K562 (cell line): ENCODE data around the gene BCL7C. TPM values are rescaled to one million over a fixed set of nuclear protein-coding genes. Genes with fewer than 3 reads are reported as not detected.
A peak's percentile ranks its signal among the peaks of the same experiment; 100 is the strongest.

Experiments used
- ATAC-seq: fragments of 200-7000 bp; cut with Tn5 transposase; 3 replicates; pipeline ENCODE4 v1.9.1; 2020; ENCODE audit warnings: moderate library complexity
- BruUV-seq: library from RNA; stranded (reverse); fragments of 400-500 nt; replicated peaks from 2 replicates; lab custom pipeline; 2021; lab: Mats Ljungman, UMichigan
- CTCF ChIA-PET: fragments of 300-600 bp; formaldehyde crosslinking; extraction: SDS; loops from one replicate; lab custom pipeline; 2021; ENCODE audit warnings: low intra/inter-chr PET ratio; lab: Yijun Ruan, JAX
- POLR2A ChIA-PET: fragments of 300-600, 350-650 bp; sonication (Branson Sonifier 250); formaldehyde crosslinking; extraction: SDS; loops from one replicate; lab custom pipeline; 2021; ENCODE audit warnings: antibody characterized with exemption, inconsistent platforms; lab: Yijun Ruan, JAX
- DNase-seq, 4 experiments: peaks; one replicate each; pipeline versions ENCODE4 v3.0.0 to v3.0.0-alpha.2; 2011 to 2018; ENCODE audit warnings: low spot score in 3 of 4, mixed read lengths in 3 of 4; ENCODE audit errors: extremely low read depth in 1 of 4
- FAIRE-seq: peaks from 2 replicates; lab custom pipeline; 2011; peaks lifted over from hg19 to GRCh38; lab: Jason Lieb, UNC
- H2AFZ ChIP-seq: 2 replicates; pipeline ENCODE4 v1.6.0; 2011; ENCODE audit warnings: low read depth, low read length, control low read depth, inconsistent platforms
- H3K27ac ChIP-seq: fragments of 200-600 bp; 3 replicates; pipeline ENCODE4 v1.8.0; 2011; ENCODE audit warnings: low read depth, mild to moderate bottlenecking, control low read depth, inconsistent platforms, low read length, moderate library complexity, mixed read lengths; ENCODE audit errors: extremely low read depth
- H3K27me3 ChIP-seq, 2 experiments: fragments of 300-600 bp in 1 of 2; 2 replicates in 1 of 2; 3 replicates in 1 of 2; pipeline versions ENCODE4 v1.6.0 to v1.8.0; 2011; ENCODE audit warnings: inconsistent platforms in 2 of 2, low read length in 2 of 2, mild to moderate bottlenecking in 1 of 2, mixed read lengths in 1 of 2, moderate library complexity in 1 of 2; ENCODE audit not compliant: control insufficient read depth in 2 of 2, insufficient read depth in 2 of 2
- H3K36me3 ChIP-seq: fragments of 300-600 bp; 3 replicates; pipeline ENCODE4 v1.8.0; 2011; ENCODE audit warnings: mild to moderate bottlenecking, low read length, inconsistent platforms; ENCODE audit not compliant: control insufficient read depth, insufficient read depth
- H3K4me1 ChIP-seq, 2 experiments: fragments of 200-600 bp in 1 of 2; replicated peaks in 1 of 2; 2 replicates in 1 of 2; 3 replicates in 1 of 2; pipeline versions ENCODE4 v1.5.1 to v1.8.0; 2011; ENCODE audit warnings: inconsistent platforms in 2 of 2, low read length in 2 of 2, mild to moderate bottlenecking in 1 of 2, mixed read lengths in 1 of 2, moderate library complexity in 1 of 2; ENCODE audit not compliant: control insufficient read depth in 2 of 2, insufficient read depth in 2 of 2
- H3K4me2 ChIP-seq: 2 replicates; pipeline ENCODE4 v1.6.1; 2011; ENCODE audit warnings: low read length, control low read depth, inconsistent platforms, mixed read lengths; ENCODE audit not compliant: insufficient read depth
- H3K4me3 ChIP-seq: fragments of 200-600 bp; sonication (generic), shearing (Covaris generic); 2 replicates; pipeline ENCODE4 v1.5.1; 2016; ENCODE audit warnings: control low read depth, inconsistent platforms
- H3K79me2 ChIP-seq: fragments of 200-600 bp; 3 replicates; pipeline ENCODE4 v1.8.0; 2011; ENCODE audit warnings: low read length, inconsistent platforms; ENCODE audit not compliant: control insufficient read depth, insufficient read depth
- H3K9ac ChIP-seq, 2 experiments: 2 replicates each; pipeline versions ENCODE4 v1.6.0 to v1.6.1; 2011; ENCODE audit warnings: low read depth in 2 of 2, low read length in 2 of 2, control low read depth in 1 of 2, inconsistent platforms in 1 of 2, mild to moderate bottlenecking in 1 of 2, mixed read lengths in 1 of 2; ENCODE audit not compliant: insufficient read depth in 1 of 2
- H3K9me1 ChIP-seq: one replicate; pipeline ENCODE4 v1.6.0; 2011; ENCODE audit warnings: inconsistent platforms, mild to moderate bottlenecking, low read length, moderate library complexity; ENCODE audit not compliant: control insufficient read depth, insufficient read depth
- H3K9me3 ChIP-seq: replicated peaks from 2 replicates; pipeline ENCODE4 v1.5.1; 2011; ENCODE audit warnings: low read depth, low read length, inconsistent platforms; ENCODE audit not compliant: control insufficient read depth, insufficient read depth
- H4K20me1 ChIP-seq: replicated peaks from 2 replicates; pipeline ENCODE4 v1.6.1; 2011; ENCODE audit warnings: low read length, inconsistent platforms, mixed read lengths; ENCODE audit not compliant: control insufficient read depth, insufficient read depth
- BCOR ChIP-seq: fragments of 450-650 bp; IDR thresholded peaks from 2 replicates; pipeline ENCODE4 v1.6.1; 2016
- KDM1A ChIP-seq, 2 experiments: fragments of 450-650 bp; IDR thresholded peaks; 2 replicates each; pipeline ENCODE4 v1.6.1; 2016; ENCODE audit warnings: mild to moderate bottlenecking in 2 of 2
- MAFG ChIP-seq: fragments of 450-650 bp; conservative IDR thresholded peaks from 2 replicates; pipeline ENCODE4 v1.6.1; 2016; ENCODE audit warnings: missing genetic modification characterization, missing compliant biosample characterization
- RBM25 ChIP-seq: fragments of 200-400 bp; formaldehyde crosslinking; IDR thresholded peaks from 2 replicates; pipeline ENCODE4 v1.6.1; 2018; ENCODE audit warnings: low read length, low read depth, moderate library complexity; ENCODE audit not compliant: severe bottlenecking
- WGBS: fragments of 100-300 bp; shearing (Covaris generic); methylation state at CpG from one replicate; pipeline ENCODE4 v1.1.6; 2016; ENCODE audit warnings: low coverage, mixed read lengths; ENCODE audit not compliant: insufficient coverage; ENCODE audit errors: missing lambda C conversion rate; 5-methylcytosine and 5-hydroxymethylcytosine counted together
- in situ Hi-C: fragments of 300-500 bp; cut with MboI; formaldehyde crosslinking; loops from 4 replicates; pipeline ENCODE4 v1.15.0; 2018; ENCODE audit warnings: inconsistent platforms, mixed read lengths
- intact Hi-C: fragments of 100-400 bp; cut with micrococcal nuclease; formaldehyde crosslinking; loops from 2 replicates; pipeline ENCODE4 v1.14.2; 2022
- polyA plus RNA-seq, 8 experiments: library from polyadenylated mRNA; depleted of rRNA in 4 of 8; stranded (reverse) in 5 of 8; unstranded in 3 of 8; fragments of >200 nt; fragmentation: Nextera tagmentation in 2 of 8; fragmentation: Illumina TruSeq in 1 of 8; extraction: Ambion mirVana in 2 of 8; extraction: Trizol in 1 of 8; gene quantifications; 2 replicates each; pipeline versions ENCODE4 v1.2.1 to v1.2.3, GENCODE V29; 2011 to 2014; ENCODE audit warnings: inconsistent platforms in 1 of 8, missing spikeins in 1 of 8
- total RNA-seq, 7 experiments: library from RNA; depleted of rRNA in 6 of 7; stranded (reverse); fragments of >200 nt in 6 of 7; fragmentation: Illumina TruSeq in 2 of 7; extraction: Trizol in 2 of 7; gene quantifications; 2 replicates each; pipeline versions ENCODE4 v1.2.1 to v1.2.3, GENCODE V29; 2011 to 2021; ENCODE audit warnings: low replicate concordance in 1 of 7
- TF ChIP-seq, protein P1 (sequence below): fragments of 250-450 bp; sonication (Bioruptor Pico); IDR thresholded peaks from 2 replicates; pipeline ENCODE4 v1.9.0; 2021; ENCODE audit warnings: mild to moderate bottlenecking, inconsistent platforms

Gene BCL7C
- total and polyA plus RNA-seq, 9 of the 15 experiments (the other 6 are each of a cell fraction or from before 2014, with no cell fraction given): 1.7 to 85.8 (median 19.6) TPM

DNA sequence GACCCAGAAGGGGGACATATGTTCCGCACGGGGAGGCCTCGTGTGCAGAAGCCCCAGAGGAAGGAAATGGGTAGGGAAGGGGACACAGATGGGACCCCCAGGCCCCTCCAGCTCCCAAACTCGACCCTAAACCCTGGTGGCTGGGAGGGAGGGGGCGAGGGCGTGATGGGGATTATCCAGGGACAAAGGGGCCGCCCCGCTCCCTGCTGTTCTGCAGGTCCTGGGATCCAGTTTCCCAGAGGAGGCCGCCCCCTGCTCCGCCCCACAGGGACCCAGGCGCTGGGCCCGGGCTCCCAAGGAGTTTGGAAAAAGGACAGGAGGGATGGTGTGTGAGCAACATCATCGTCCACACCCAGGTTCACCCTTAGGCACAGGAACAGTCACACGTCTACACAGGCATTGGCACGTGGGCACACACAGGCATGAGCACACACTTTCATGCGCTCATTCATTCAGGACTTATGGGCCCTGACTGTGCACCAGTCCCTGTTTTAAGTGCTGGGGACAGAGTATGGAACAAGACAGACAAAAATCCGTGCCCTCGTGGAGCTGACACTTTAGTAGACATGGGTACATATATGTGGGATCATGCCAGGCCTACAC, 16.7 kb upstream of the BCL7C start (continued):
- TF ChIP-seq, protein P1, sequence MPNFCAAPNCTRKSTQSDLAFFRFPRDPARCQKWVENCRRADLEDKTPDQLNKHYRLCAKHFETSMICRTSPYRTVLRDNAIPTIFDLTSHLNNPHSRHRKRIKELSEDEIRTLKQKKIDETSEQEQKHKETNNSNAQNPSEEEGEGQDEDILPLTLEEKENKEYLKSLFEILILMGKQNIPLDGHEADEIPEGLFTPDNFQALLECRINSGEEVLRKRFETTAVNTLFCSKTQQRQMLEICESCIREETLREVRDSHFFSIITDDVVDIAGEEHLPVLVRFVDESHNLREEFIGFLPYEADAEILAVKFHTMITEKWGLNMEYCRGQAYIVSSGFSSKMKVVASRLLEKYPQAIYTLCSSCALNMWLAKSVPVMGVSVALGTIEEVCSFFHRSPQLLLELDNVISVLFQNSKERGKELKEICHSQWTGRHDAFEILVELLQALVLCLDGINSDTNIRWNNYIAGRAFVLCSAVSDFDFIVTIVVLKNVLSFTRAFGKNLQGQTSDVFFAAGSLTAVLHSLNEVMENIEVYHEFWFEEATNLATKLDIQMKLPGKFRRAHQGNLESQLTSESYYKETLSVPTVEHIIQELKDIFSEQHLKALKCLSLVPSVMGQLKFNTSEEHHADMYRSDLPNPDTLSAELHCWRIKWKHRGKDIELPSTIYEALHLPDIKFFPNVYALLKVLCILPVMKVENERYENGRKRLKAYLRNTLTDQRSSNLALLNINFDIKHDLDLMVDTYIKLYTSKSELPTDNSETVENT: no peak

- Histone ChIP-seq H2AFZ (no peak overlapping the region), H3K4me3 (no peak overlapping the region), H3K27me3 (no peaks in the 10 kb centered on the region), H3K36me3 (no peaks in the 10 kb centered on the region), H3K27ac (no peak overlapping the region), H4K20me1 (no peaks in the 10 kb centered on the region), H3K9ac (no peak overlapping the region; a peak in 1 of 4 replicates), H3K9me1 (no peaks in the 10 kb centered on the region), H3K4me1 (peaks cover 17 to 29% of the 10 kb centered on the region in 2 experiments), H3K4me2 (no peak overlapping the region), H3K9me3 (no peaks in the 10 kb centered on the region), H3K79me2 (no peaks in the 10 kb centered on the region)
- no TSS peak for BruUV-seq
- FAIRE-seq (no peak), DNase-seq (no peak), ATAC-seq (no peak)
- ChIA-PET POLR2A (interaction anchor here (0.6 to 1.0 kb wide), 4 partner anchors 12 to 141 kb away, joined by 3 to 4 read pairs (median 3); no protein-coding TSS in a partner anchor), CTCF (no interaction called here)
- in situ Hi-C loops (loop anchor here (10.0 kb wide), 1 partner anchor 62 kb away; no protein-coding TSS in a partner anchor), intact Hi-C loops (no loop called here)
- peak; percentile 26 for TF ChIP-seq RBM25
- TF ChIP-seq MAFG: no peak
- TF ChIP-seq BCOR: 0 out of 2 replicates have a peak, but pooled peaks have one; percentile 14
- peak in 1 of 2 experiments; percentile 8; a peak in 1 of 4 replicates for TF ChIP-seq KDM1A (IDR thresholded peaks at IDR 0.05)
- WGBS: 26% methylated on average over 4 of the region's 4 CpGs
These were observed 13.2 kb upstream of the BCL7C start for GRCh38 chr16:30907064-30907463.
